Measurements from ENCODE around the gene TCAF1.
A peak's percentile ranks its signal among the peaks of the same experiment; 100 is the strongest.

Gene TCAF1

GRCh38 chr7:143913945-143914615, 12.1 kb upstream of the TCAF1 start:
- ATAC-seq (replicated peaks; ENCODE audit: extremely low read depth, poor library complexity, severe bottlenecking) = no peak
- no peaks in the 10 kb centered on the region for H3K4me1 Mint-ChIP-seq
- no peaks in the 10 kb centered on the region for H3K9me3 Mint-ChIP-seq
- H3K27ac Mint-ChIP-seq (ENCODE audit: low read depth) = no peak overlapping the region
- H3K27me3 Mint-ChIP-seq = peaks cover 34% of the 10 kb centered on the region
- no peaks in the 10 kb centered on the region for H3K36me3 Mint-ChIP-seq (ENCODE audit: insufficient read depth)
- H3K4me3 Mint-ChIP-seq = no peak overlapping the region
- no peak for DNase-seq (ENCODE audit: low spot score in 2 of 2)

- Mint-ChIP-seq H3K4me3 (no peak overlapping the region), H3K27ac (ENCODE audit: low read depth) (no peak overlapping the region), H3K4me1 (no peaks in the 10 kb centered on the region), H3K27me3 (peaks cover 18% of the 10 kb centered on the region), H3K36me3 (ENCODE audit: insufficient read depth) (no peaks in the 10 kb centered on the region), H3K9me3 (no peaks in the 10 kb centered on the region)
- DNase-seq (ENCODE audit: low spot score in 2 of 2) (no peak), ATAC-seq (replicated peaks; ENCODE audit: extremely low read depth, poor library complexity, severe bottlenecking) (no peak)
Measured at GRCh38 chr7:143910473-143911248, 8.7 kb upstream of the TCAF1 start.

GRCh38 chr7:143909863-143910262, 7.9 kb upstream of the TCAF1 start:
- Mint-ChIP-seq H3K9me3 (no peaks in the 10 kb centered on the region), H3K27me3 (peaks cover 18% of the 10 kb centered on the region), H3K4me1 (no peaks in the 10 kb centered on the region), H3K27ac (ENCODE audit: low read depth) (no peak overlapping the region), H3K36me3 (ENCODE audit: insufficient read depth) (no peaks in the 10 kb centered on the region), H3K4me3 (no peak overlapping the region)
- no peak for ATAC-seq (replicated peaks; ENCODE audit: extremely low read depth, poor library complexity, severe bottlenecking)
- no peak for DNase-seq (ENCODE audit: low spot score in 2 of 2)

GRCh38 chr7:143908120-143908519, 6.1 kb upstream of the TCAF1 start:
- peaks cover 9% of the 10 kb centered on the region for H3K27me3 Mint-ChIP-seq

GRCh38 chr7:143906895-143907294, 4.9 kb upstream of the TCAF1 start:
- Mint-ChIP-seq H3K27me3 (peaks cover 9% of the 10 kb centered on the region), H3K4me1 (no peaks in the 10 kb centered on the region), H3K9me3 (no peaks in the 10 kb centered on the region), H3K4me3 (no peak overlapping the region), H3K27ac (ENCODE audit: low read depth) (no peak overlapping the region), H3K36me3 (ENCODE audit: insufficient read depth) (peaks cover 2% of the 10 kb centered on the region)
- no peak for ATAC-seq (replicated peaks; ENCODE audit: extremely low read depth, poor library complexity, severe bottlenecking)
- DNase-seq (ENCODE audit: low spot score in 2 of 2) = no peak

More at GRCh38 chr7:143908120-143908519, 6.1 kb upstream of the TCAF1 start:
- no peak for ATAC-seq (replicated peaks; ENCODE audit: extremely low read depth, poor library complexity, severe bottlenecking)
- no peaks in the 10 kb centered on the region for H3K9me3 Mint-ChIP-seq
- H3K4me3 Mint-ChIP-seq = no peak overlapping the region
- H3K27ac Mint-ChIP-seq (ENCODE audit: low read depth) = no peak overlapping the region
- DNase-seq (ENCODE audit: low spot score in 2 of 2) = no peak
- no peaks in the 10 kb centered on the region for H3K36me3 Mint-ChIP-seq (ENCODE audit: insufficient read depth)
- no peaks in the 10 kb centered on the region for H3K4me1 Mint-ChIP-seq

DNA sequence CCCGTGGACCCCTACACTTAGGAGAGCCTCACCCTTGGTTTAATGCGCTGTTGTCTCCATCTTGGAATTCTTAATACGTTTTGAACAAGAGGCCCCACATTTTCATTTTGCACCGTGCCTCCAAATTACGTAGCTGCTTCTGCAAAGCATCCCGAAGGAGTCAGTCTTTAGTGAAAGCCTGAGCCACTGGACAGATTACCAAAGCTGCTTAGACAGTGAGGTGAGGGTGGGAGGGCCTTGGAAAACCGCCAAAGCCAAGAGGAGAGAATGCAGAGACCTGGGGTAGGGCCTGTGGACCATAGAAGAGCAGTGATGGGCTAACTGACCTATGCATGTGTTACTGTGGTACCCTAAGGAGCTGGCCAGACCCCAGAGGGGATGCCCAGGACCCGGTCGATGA, 4.2 kb upstream of the TCAF1 start:
- H3K27ac Mint-ChIP-seq (ENCODE audit: low read depth) = no peak overlapping the region
- DNase-seq (ENCODE audit: low spot score in 2 of 2) = no peak
- ATAC-seq (replicated peaks; ENCODE audit: extremely low read depth, poor library complexity, severe bottlenecking) = no peak
- peaks cover 9% of the 10 kb centered on the region for H3K27me3 Mint-ChIP-seq
- H3K9me3 Mint-ChIP-seq = no peaks in the 10 kb centered on the region
- H3K4me1 Mint-ChIP-seq = peaks cover 5% of the 10 kb centered on the region
- H3K36me3 Mint-ChIP-seq (ENCODE audit: insufficient read depth) = peaks cover 3% of the 10 kb centered on the region
- H3K4me3 Mint-ChIP-seq = no peak overlapping the region

GRCh38 chr7:143905509-143905908, 3.5 kb upstream of the TCAF1 start:
- H3K27ac Mint-ChIP-seq (ENCODE audit: low read depth) = no peak overlapping the region
- H3K36me3 Mint-ChIP-seq (ENCODE audit: insufficient read depth) = peaks cover 3% of the 10 kb centered on the region
- ATAC-seq (replicated peaks; ENCODE audit: extremely low read depth, poor library complexity, severe bottlenecking) = no peak
- no peak overlapping the region for H3K4me3 Mint-ChIP-seq
- no peak for DNase-seq (ENCODE audit: low spot score in 2 of 2)
- H3K9me3 Mint-ChIP-seq = no peaks in the 10 kb centered on the region
- peaks cover 3% of the 10 kb centered on the region for H3K27me3 Mint-ChIP-seq
- peaks cover 11% of the 10 kb centered on the region for H3K4me1 Mint-ChIP-seq

DNA sequence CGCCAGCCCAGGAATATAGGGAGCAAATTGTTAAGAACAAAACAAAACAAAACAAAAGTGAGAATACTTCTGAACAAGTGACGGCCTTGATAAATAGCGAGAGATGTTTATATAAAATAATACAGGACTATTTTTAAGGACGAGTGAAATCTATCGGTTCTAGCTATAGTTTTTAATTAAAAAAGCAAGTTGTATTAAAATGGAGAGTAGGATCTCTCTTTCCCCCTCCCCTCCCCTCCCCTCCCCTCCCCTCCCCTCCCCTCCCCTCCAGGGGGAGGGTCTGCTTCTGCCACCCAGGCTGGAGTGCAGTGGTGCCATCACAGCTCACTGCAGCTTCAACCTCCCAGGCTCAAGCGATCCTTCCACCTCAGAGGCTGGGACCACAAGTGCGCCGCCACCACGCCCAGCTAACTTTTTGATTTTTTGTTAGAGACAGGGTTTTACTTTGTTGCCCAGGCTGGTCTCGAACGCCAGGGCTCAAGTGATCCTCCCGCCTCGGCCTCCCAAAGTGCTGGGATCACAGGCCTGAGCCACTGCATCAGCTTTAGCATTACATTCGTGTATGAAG, 440 bp upstream of the TCAF1 start:
- H3K4me3 Mint-ChIP-seq = peak overlapping the region; percentile 91
- H3K4me1 Mint-ChIP-seq = peaks cover 25% of the 10 kb centered on the region
- H3K36me3 Mint-ChIP-seq (ENCODE audit: insufficient read depth) = peaks cover 3% of the 10 kb centered on the region
- DNase-seq (ENCODE audit: low spot score in 2 of 2) (no peak), ATAC-seq (replicated peaks; ENCODE audit: extremely low read depth, poor library complexity, severe bottlenecking) (no peak)
- no peaks in the 10 kb centered on the region for H3K27me3 Mint-ChIP-seq
- H3K27ac Mint-ChIP-seq (ENCODE audit: low read depth) = peak overlapping the region; percentile 90
- H3K9me3 Mint-ChIP-seq = no peaks in the 10 kb centered on the region

DNA sequence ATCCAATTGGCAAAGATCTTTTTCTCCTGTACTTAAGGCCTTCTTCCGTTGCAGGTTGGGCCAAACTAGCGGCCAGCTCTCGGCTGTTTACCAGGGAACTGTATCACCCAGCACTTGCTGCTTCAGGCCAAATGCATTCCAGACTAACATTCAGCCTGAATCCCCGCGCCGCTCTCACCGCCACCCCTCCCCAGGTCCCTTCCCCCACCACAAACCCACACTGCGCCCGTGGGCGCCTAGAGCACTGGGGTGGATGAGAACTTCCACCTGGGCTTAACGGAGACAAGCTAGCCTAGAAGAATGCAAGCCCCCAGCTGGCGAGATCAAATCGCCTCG, 676 bp downstream of the TCAF1 start:
- peak; percentile 22 for ATAC-seq (replicated peaks; ENCODE audit: extremely low read depth, poor library complexity, severe bottlenecking)
- no peak for DNase-seq (ENCODE audit: low spot score in 2 of 2)
- Mint-ChIP-seq H3K4me3 (peak overlapping the region; percentile 91), H3K27ac (ENCODE audit: low read depth) (peak overlapping the region; percentile 90), H3K27me3 (no peaks in the 10 kb centered on the region), H3K36me3 (ENCODE audit: insufficient read depth) (peaks cover 3% of the 10 kb centered on the region), H3K9me3 (no peaks in the 10 kb centered on the region), H3K4me1 (peaks cover 25% of the 10 kb centered on the region)

- ATAC-seq (replicated peaks; ENCODE audit: extremely low read depth, poor library complexity, severe bottlenecking) (no peak), DNase-seq (ENCODE audit: low spot score in 2 of 2) (no peak)
- H3K36me3 Mint-ChIP-seq (ENCODE audit: insufficient read depth) = peaks cover 3% of the 10 kb centered on the region
- peak overlapping the region; percentile 90 for H3K27ac Mint-ChIP-seq (ENCODE audit: low read depth)
- H3K27me3 Mint-ChIP-seq = no peaks in the 10 kb centered on the region
- H3K4me3 Mint-ChIP-seq = peak overlapping the region; percentile 91
- peaks cover 25% of the 10 kb centered on the region for H3K4me1 Mint-ChIP-seq
- no peaks in the 10 kb centered on the region for H3K9me3 Mint-ChIP-seq
Measured at GRCh38 chr7:143900230-143900766, 1.7 kb downstream of the TCAF1 start.

DNA sequence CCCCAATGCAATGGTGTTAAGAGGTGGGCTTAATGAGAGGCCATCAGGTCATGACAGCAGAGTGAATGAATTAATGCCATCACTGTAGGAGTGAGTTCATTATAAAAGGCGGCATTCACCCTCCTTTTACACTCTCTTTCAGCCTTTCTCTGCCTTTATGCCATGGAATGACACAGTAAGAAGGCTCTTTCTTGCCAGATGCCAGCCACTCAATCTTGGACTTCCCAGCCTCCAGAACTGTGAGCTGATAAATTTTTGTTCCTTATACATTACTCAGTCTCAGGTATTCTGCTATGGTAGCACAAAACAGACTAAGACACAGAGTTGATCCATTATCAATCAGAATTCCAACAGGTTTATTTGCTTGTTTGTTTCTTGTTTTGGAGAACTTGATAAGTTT, 3.2 kb downstream of the TCAF1 start:
- Mint-ChIP-seq H3K9me3 (no peaks in the 10 kb centered on the region), H3K27ac (ENCODE audit: low read depth) (peak overlapping the region; percentile 12), H3K4me3 (no peak overlapping the region), H3K4me1 (peaks cover 25% of the 10 kb centered on the region), H3K36me3 (ENCODE audit: insufficient read depth) (peaks cover 3% of the 10 kb centered on the region), H3K27me3 (no peaks in the 10 kb centered on the region)
- DNase-seq (ENCODE audit: low spot score in 2 of 2) (no peak), ATAC-seq (replicated peaks; ENCODE audit: extremely low read depth, poor library complexity, severe bottlenecking) (no peak)

- no peak overlapping the region for H3K4me3 Mint-ChIP-seq
- ATAC-seq (replicated peaks; ENCODE audit: extremely low read depth, poor library complexity, severe bottlenecking) = no peak
- H3K9me3 Mint-ChIP-seq = no peaks in the 10 kb centered on the region
- no peak overlapping the region for H3K27ac Mint-ChIP-seq (ENCODE audit: low read depth)
- no peak for DNase-seq (ENCODE audit: low spot score in 2 of 2)
- H3K36me3 Mint-ChIP-seq (ENCODE audit: insufficient read depth) = no peaks in the 10 kb centered on the region
- H3K27me3 Mint-ChIP-seq = no peaks in the 10 kb centered on the region
- H3K4me1 Mint-ChIP-seq = peaks cover 25% of the 10 kb centered on the region
Measured at GRCh38 chr7:143896667-143897066, 5.3 kb downstream of the TCAF1 start.

Measured in central memory CD8-positive, alpha-beta T cell (primary cell).